Measurements from ENCODE around the gene CHIC2. TPM values are rescaled to one million over a fixed set of nuclear protein-coding genes. Genes with fewer than 3 reads are reported as not detected.
"Not testable (repeated sequence)": the region's sequence is repeated elsewhere in the genome, so short reads cannot be mapped to it uniquely, and the experiment has no call there.

CHIC2 gene
- total and polyA plus RNA-seq, 5 donors from 2014 or later, result 49.9 to 87.5 (median 78.0) TPM

GRCh38 chr4:54053322-54053721, 11.1 kb downstream of the CHIC2 start:
- ATAC-seq (ENCODE audit: low read depth in 2 of 2); H3K27ac ChIP-seq (ENCODE audit: insufficient read depth, low read length, poor library complexity, severe bottlenecking); H3K27me3 ChIP-seq (ENCODE audit: control insufficient read depth, insufficient read depth, low read length); H3K4me3 Mint-ChIP-seq; H3K27me3 Mint-ChIP-seq; H3K9me3 ChIP-seq (ENCODE audit: control insufficient read depth in 2 of 2, low read length in 2 of 2); DNase-seq; H3K9me3 Mint-ChIP-seq; H3K4me3 ChIP-seq (ENCODE audit: low read depth, low read length); H3K36me3 ChIP-seq (ENCODE audit: control insufficient read depth, insufficient read depth, low read length); H3K27ac Mint-ChIP-seq: not testable (repeated sequence)
- H3K4me1 ChIP-seq (ENCODE audit: control insufficient read depth, insufficient read depth, low read length, poor library complexity, severe bottlenecking), result peaks cover 42% of the 10 kb centered on the region
- Mint-ChIP-seq H3K36me3 (peaks cover 23% of the 10 kb centered on the region), H3K4me1 (peaks cover 53 to 69% (median 63%) of the 10 kb centered on the region in 4 donors)

DNA sequence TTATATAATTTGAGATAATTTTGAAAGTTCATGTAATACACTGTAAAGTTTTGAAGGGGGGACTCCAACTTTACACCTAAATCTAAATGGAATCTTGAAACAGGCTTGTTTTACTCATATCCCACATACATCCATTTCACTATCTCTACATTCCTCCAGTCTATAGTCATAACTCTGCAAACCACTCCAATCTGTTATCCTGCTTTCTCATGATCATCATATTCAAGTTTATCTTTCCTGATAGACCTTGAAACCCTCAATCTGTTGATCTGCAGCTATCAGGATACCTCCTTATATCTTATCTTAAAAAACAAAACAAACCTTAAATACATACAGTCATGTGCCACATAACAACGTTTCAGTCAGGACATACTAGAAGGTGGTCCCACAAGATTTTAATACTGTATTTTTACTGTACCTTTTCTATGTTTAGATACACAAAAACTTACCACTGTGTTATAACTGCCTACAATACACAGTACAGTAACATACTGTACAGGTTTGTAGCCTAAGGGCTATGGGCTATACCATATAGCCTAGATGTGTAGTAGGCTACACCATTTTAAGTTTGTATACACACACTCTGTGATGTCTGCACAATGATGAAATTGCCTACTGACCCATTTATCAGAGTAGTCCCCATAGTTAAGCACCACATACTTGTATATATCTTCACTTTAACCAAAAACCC, 14.0 kb downstream of the CHIC2 start:
- Mint-ChIP-seq H3K27ac (peak overlapping the region in 1 of 3 donors; percentile 4), H3K4me3 (peak overlapping the region in 2 of 4 donors; percentile 34 to 48), H3K36me3 (peaks cover 22% of the 10 kb centered on the region), H3K4me1 (peaks cover 35 to 49% (median 39%) of the 10 kb centered on the region in 4 donors), H3K9me3 (peaks cover 0 to 1% (median 0%) of the 10 kb centered on the region in 7 donors), H3K27me3 (no peaks in the 10 kb centered on the region)
- Histone ChIP-seq H3K27ac (ENCODE audit: insufficient read depth, low read length, poor library complexity, severe bottlenecking) (peak overlapping the region; percentile 6), H3K4me3 (ENCODE audit: low read depth, low read length) (no peak overlapping the region), H3K27me3 (ENCODE audit: control insufficient read depth, insufficient read depth, low read length) (no peaks in the 10 kb centered on the region), H3K4me1 (ENCODE audit: control insufficient read depth, insufficient read depth, low read length, poor library complexity, severe bottlenecking) (peaks cover 14% of the 10 kb centered on the region), H3K9me3 (ENCODE audit: control insufficient read depth in 2 of 2, low read length in 2 of 2) (no peaks in the 10 kb centered on the region), H3K36me3 (ENCODE audit: control insufficient read depth, insufficient read depth, low read length) (peaks cover 12% of the 10 kb centered on the region)
- ATAC-seq (ENCODE audit: low read depth in 2 of 2), result no peak
- no peak for DNase-seq

DNA sequence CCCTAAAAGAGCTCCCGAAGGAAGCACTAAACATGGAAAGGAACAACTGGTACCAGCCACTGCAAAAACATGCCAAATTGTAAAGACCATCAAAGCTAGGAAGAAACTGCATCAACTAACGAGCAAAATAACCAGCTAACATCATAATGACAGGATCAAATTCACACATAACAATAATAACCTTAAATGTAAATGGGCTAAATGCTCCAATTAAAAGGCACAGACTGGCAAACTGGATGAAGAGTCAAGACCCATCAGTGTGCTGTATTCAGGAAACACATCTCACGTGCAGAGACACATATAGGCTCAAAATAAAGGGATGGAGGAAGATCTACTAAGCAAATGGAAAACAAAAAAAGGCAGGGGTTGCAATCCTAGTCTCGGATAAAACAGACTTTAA, 20.8 kb downstream of the CHIC2 start:
- Mint-ChIP-seq H3K36me3 (peaks cover 37% of the 10 kb centered on the region), H3K4me1 (peaks cover 23 to 50% (median 27%) of the 10 kb centered on the region in 4 donors)
- not testable (repeated sequence) for ATAC-seq (ENCODE audit: low read depth in 2 of 2); H3K27me3 ChIP-seq (ENCODE audit: control insufficient read depth, insufficient read depth, low read length); H3K4me3 ChIP-seq (ENCODE audit: low read depth, low read length); H3K27ac ChIP-seq (ENCODE audit: insufficient read depth, low read length, poor library complexity, severe bottlenecking); H3K27me3 Mint-ChIP-seq; H3K27ac Mint-ChIP-seq; DNase-seq; H3K9me3 ChIP-seq (ENCODE audit: control insufficient read depth in 2 of 2, low read length in 2 of 2); H3K4me3 Mint-ChIP-seq; H3K9me3 Mint-ChIP-seq
- Histone ChIP-seq H3K36me3 (ENCODE audit: control insufficient read depth, insufficient read depth, low read length) (peaks cover 34% of the 10 kb centered on the region), H3K4me1 (ENCODE audit: control insufficient read depth, insufficient read depth, low read length, poor library complexity, severe bottlenecking) (peaks cover 17% of the 10 kb centered on the region)

- H3K9me3 ChIP-seq (ENCODE audit: control insufficient read depth in 2 of 2, low read length in 2 of 2), result no peaks in the 10 kb centered on the region
- DNase-seq (no peak), ATAC-seq (ENCODE audit: low read depth in 2 of 2) (no peak)
- peaks cover 31% of the 10 kb centered on the region for H3K36me3 ChIP-seq (ENCODE audit: control insufficient read depth, insufficient read depth, low read length)
- peaks cover 17% of the 10 kb centered on the region for H3K4me1 ChIP-seq (ENCODE audit: control insufficient read depth, insufficient read depth, low read length, poor library complexity, severe bottlenecking)
- peaks cover 25 to 55% (median 36%) of the 10 kb centered on the region in 4 donors for H3K4me1 Mint-ChIP-seq
- no peaks in the 10 kb centered on the region for H3K27me3 Mint-ChIP-seq
- H3K4me3 ChIP-seq (ENCODE audit: low read depth, low read length), result no peak overlapping the region
- peak overlapping the region in 2 of 4 donors; percentile 42 to 70 for H3K4me3 Mint-ChIP-seq
- H3K27ac Mint-ChIP-seq, result peak overlapping the region in 2 of 3 donors; percentile 26 to 48
- H3K9me3 Mint-ChIP-seq, result peaks cover 0 to 7% (median 0%) of the 10 kb centered on the region in 7 donors
- no peak overlapping the region for H3K27ac ChIP-seq (ENCODE audit: insufficient read depth, low read length, poor library complexity, severe bottlenecking)
- peaks cover 36% of the 10 kb centered on the region for H3K36me3 Mint-ChIP-seq
- no peaks in the 10 kb centered on the region for H3K27me3 ChIP-seq (ENCODE audit: control insufficient read depth, insufficient read depth, low read length)
These were observed 22.5 kb downstream of the CHIC2 start for GRCh38 chr4:54041933-54042332.

DNA sequence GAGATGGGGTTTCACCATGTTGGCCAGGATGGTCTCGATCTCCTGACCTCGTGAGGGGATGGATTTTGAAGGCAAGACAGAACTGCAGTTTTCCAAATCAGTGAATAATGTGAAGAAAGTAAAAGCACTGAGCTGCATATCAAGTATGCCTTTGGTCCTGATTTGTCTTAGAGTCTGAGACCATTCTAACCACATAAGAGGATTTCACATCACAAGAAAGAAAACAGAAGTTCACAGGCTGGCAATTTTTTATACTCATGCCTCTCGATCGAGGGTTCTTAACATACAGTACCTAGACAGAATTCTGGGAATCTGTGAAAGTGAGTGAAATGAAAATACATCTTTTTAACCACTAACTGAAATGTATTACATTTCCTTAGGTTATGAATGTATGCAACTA, 23.3 kb downstream of the CHIC2 start:
- ATAC-seq (ENCODE audit: low read depth in 2 of 2) (no peak), DNase-seq (peak in 1 of 3 donors; percentile 11)
- peaks cover 38% of the 10 kb centered on the region for H3K36me3 ChIP-seq (ENCODE audit: control insufficient read depth, insufficient read depth, low read length)
- H3K27ac ChIP-seq (ENCODE audit: insufficient read depth, low read length, poor library complexity, severe bottlenecking), result no peak overlapping the region
- peaks cover 17% of the 10 kb centered on the region for H3K4me1 ChIP-seq (ENCODE audit: control insufficient read depth, insufficient read depth, low read length, poor library complexity, severe bottlenecking)
- Mint-ChIP-seq H3K27ac (no peak overlapping the region), H3K36me3 (peaks cover 44% of the 10 kb centered on the region), H3K27me3 (no peaks in the 10 kb centered on the region), H3K4me3 (peak overlapping the region in 3 of 4 donors; percentile 16 to 58 (median 46)), H3K4me1 (peaks cover 31 to 58% (median 40%) of the 10 kb centered on the region in 4 donors), H3K9me3 (peaks cover 0 to 7% (median 0%) of the 10 kb centered on the region in 7 donors)
- no peaks in the 10 kb centered on the region for H3K9me3 ChIP-seq (ENCODE audit: control insufficient read depth in 2 of 2, low read length in 2 of 2)
- H3K4me3 ChIP-seq (ENCODE audit: low read depth, low read length), result no peak overlapping the region
- no peaks in the 10 kb centered on the region for H3K27me3 ChIP-seq (ENCODE audit: control insufficient read depth, insufficient read depth, low read length)

DNA sequence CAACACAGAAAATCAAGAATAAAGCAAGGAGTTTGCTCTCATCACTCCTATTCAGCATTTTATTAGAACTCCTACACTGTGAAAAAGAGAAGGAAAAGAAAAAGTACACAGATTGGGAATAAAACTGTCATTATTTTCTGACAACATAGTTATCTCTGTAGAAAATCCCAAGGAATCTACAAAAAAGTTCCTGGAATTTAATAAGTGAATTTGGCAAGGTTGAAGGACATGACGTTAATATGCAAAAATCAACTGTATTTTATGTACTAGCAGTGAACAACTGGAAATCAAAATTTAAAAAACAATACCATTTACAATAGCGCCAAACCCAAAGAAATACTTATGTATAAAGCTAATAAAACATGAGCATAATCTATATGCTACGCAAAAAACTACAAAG, 26.3 kb downstream of the CHIC2 start:
- peaks cover 40 to 64% (median 52%) of the 10 kb centered on the region in 4 donors for H3K4me1 Mint-ChIP-seq
- Histone ChIP-seq H3K4me3 (ENCODE audit: low read depth, low read length) (no peak overlapping the region), H3K27me3 (ENCODE audit: control insufficient read depth, insufficient read depth, low read length) (no peaks in the 10 kb centered on the region), H3K4me1 (ENCODE audit: control insufficient read depth, insufficient read depth, low read length, poor library complexity, severe bottlenecking) (peaks cover 17% of the 10 kb centered on the region), H3K9me3 (ENCODE audit: control insufficient read depth in 2 of 2, low read length in 2 of 2) (no peaks in the 10 kb centered on the region), H3K27ac (ENCODE audit: insufficient read depth, low read length, poor library complexity, severe bottlenecking) (no peak overlapping the region), H3K36me3 (ENCODE audit: control insufficient read depth, insufficient read depth, low read length) (peaks cover 41% of the 10 kb centered on the region)
- no peaks in the 10 kb centered on the region for H3K9me3 Mint-ChIP-seq
- H3K4me3 Mint-ChIP-seq, result no peak overlapping the region
- no peak overlapping the region for H3K27ac Mint-ChIP-seq
- DNase-seq (no peak), ATAC-seq (ENCODE audit: low read depth in 2 of 2) (no peak)
- H3K36me3 Mint-ChIP-seq, result peaks cover 48% of the 10 kb centered on the region
- no peaks in the 10 kb centered on the region for H3K27me3 Mint-ChIP-seq

GRCh38 chr4:54036184-54036583, 28.2 kb downstream of the CHIC2 start:
- H3K27ac Mint-ChIP-seq, result no peak overlapping the region

More at GRCh38 chr4:54036184-54036583, 28.2 kb downstream of the CHIC2 start:
- no peak overlapping the region for H3K27ac ChIP-seq (ENCODE audit: insufficient read depth, low read length, poor library complexity, severe bottlenecking)
- H3K36me3 Mint-ChIP-seq, result peaks cover 48% of the 10 kb centered on the region
- peaks cover 33% of the 10 kb centered on the region for H3K36me3 ChIP-seq (ENCODE audit: control insufficient read depth, insufficient read depth, low read length)
- H3K4me3 ChIP-seq (ENCODE audit: low read depth, low read length), result no peak overlapping the region
- ATAC-seq (ENCODE audit: low read depth in 2 of 2) (no peak), DNase-seq (no peak)
- H3K9me3 Mint-ChIP-seq, result no peaks in the 10 kb centered on the region
- H3K27me3 ChIP-seq (ENCODE audit: control insufficient read depth, insufficient read depth, low read length), result no peaks in the 10 kb centered on the region
- H3K27me3 Mint-ChIP-seq, result no peaks in the 10 kb centered on the region
- H3K4me1 Mint-ChIP-seq, result peaks cover 38 to 57% (median 46%) of the 10 kb centered on the region in 4 donors
- H3K4me3 Mint-ChIP-seq, result no peak overlapping the region
- H3K9me3 ChIP-seq (ENCODE audit: control insufficient read depth in 2 of 2, low read length in 2 of 2), result no peaks in the 10 kb centered on the region
- no peaks in the 10 kb centered on the region for H3K4me1 ChIP-seq (ENCODE audit: control insufficient read depth, insufficient read depth, low read length, poor library complexity, severe bottlenecking)

All from CD4-positive, CD25-positive, alpha-beta regulatory T cell (primary cell).